ENCODE data around the gene CD53.

- TF ChIP-seq CTCF (IDR thresholded peaks at IDR 0.05; ENCODE audit: low read depth, low read length): no peak
- TF ChIP-seq EZH2phosphoT487 (IDR thresholded peaks at IDR 0.05; ENCODE audit: low read depth): no peak
Observed at GRCh38 chr1:110916274-110916668, 43.3 kb downstream of the CD53 start.
